ENCODE results near the gene PDCD2L.

DNA sequence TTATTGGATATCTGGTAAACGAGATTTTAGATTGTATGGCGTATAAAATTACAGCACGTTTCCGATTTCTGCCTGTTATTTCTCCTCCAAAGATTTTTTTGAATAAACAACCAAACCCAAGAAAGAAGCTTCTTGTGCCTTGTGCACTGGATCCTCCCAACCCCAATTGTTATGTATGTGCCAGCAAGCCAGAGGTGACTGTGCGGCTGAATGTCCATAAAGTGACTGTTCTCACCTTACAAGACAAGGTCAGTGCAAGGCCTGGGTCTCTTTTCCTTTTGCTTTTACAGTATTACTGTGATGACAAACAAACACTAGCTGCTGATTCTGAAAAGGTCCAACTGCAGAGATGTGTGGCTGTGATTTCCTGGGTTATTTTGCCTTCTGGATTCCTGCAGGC lies 54.5 kb downstream of the PDCD2L start:
- TF ChIP-seq, protein P1, sequence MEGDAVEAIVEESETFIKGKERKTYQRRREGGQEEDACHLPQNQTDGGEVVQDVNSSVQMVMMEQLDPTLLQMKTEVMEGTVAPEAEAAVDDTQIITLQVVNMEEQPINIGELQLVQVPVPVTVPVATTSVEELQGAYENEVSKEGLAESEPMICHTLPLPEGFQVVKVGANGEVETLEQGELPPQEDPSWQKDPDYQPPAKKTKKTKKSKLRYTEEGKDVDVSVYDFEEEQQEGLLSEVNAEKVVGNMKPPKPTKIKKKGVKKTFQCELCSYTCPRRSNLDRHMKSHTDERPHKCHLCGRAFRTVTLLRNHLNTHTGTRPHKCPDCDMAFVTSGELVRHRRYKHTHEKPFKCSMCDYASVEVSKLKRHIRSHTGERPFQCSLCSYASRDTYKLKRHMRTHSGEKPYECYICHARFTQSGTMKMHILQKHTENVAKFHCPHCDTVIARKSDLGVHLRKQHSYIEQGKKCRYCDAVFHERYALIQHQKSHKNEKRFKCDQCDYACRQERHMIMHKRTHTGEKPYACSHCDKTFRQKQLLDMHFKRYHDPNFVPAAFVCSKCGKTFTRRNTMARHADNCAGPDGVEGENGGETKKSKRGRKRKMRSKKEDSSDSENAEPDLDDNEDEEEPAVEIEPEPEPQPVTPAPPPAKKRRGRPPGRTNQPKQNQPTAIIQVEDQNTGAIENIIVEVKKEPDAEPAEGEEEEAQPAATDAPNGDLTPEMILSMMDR (conservative IDR thresholded peaks at IDR 0.05; ENCODE audit: low read depth, low read length) = no peak
- TF ChIP-seq EZH2 (IDR thresholded peaks at IDR 0.05; ENCODE audit: borderline replicate concordance, low read depth, low read length, poor library complexity, severe bottlenecking) = no peak
